Endometrial microvascular endothelial cells (primary cell): ENCODE measurements around the gene TMEM163. TPM values are rescaled to one million over a fixed set of nuclear protein-coding genes. Genes with fewer than 3 reads are reported as not detected.
"Not testable (repeated sequence)": the region's sequence is repeated elsewhere in the genome, so short reads cannot be mapped to it uniquely, and the experiment has no call there.

ENCODE experiments used
- in situ Hi-C: cut with HindIII; loops from 2 replicates; pipeline ENCODE4 v1.10.0; 2017; ENCODE audit warnings: low sequenced_read_pairs, low pct_unique_long_range_greater_than_20kb; ENCODE audit errors: inconsistent ontology term
- total RNA-seq: library from RNA; depleted of rRNA; stranded (reverse); fragments of >200 nt; gene quantifications from one replicate; pipeline ENCODE4 v1.2.3, GENCODE V29; 2015; ENCODE audit errors: inconsistent ontology term

TMEM163 gene
- total RNA-seq, 1 donor from 2014 or later: 6.5 TPM

- in situ Hi-C loops: no loop called here
Measured at GRCh38 chr2:134513465-134513804, 205.4 kb downstream of the TMEM163 start.

DNA sequence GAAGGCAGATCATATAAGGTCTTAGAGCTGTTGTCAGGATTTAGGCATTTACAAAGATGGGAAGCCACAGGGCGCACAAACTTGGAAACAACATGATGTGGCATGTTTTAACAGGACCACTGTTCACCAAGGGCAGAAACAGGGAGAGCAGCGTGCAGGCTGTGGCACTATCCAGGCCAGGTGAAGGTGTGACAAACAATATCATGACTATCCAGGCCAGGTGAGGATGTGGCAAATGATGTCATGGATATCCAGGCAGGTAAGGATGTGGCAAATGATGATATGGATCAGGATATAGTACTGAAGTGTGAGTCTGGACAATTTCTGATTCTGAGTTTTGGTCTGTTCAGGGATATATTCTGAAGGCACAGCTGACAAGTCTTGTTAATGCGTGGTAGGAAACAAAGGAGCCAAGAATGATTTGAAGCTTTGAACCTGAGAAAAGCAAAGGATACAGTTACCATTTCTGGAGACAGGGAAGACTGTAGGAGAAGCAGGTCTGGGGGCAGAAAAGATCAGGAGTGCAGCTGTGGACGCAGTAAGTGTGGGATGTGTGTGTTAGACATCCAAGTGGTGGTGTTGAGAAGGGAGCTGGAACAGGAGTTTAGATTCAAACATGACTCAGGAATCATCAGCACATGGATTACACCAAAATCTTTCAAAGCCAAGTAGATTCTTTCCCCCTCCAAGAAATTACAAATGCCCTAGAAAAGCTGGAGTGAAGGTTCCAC lies 205.9 kb downstream of the TMEM163 start:
- in situ Hi-C loops: no loop called here

GRCh38 chr2:134508391-134508790 lies 210.4 kb downstream of the TMEM163 start:
- in situ Hi-C loops: no loop called here

DNA sequence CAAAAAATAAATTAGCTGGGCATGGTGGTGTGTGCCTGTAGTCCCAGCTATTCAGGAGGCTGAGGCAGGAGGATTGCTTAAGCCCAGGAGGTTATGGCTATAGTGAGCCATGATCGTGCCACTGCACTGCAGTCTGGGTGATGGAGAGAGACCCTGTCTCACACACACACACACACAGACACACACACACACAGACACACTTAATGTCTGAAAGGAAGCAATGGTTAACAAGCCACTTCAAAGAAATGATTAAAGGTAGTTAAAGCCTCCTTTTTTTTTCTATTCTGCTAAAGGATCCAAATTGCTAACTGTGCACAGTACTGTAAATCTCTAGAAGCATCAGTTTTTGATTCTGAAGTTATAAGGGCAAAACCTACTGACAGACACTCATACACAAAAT lies 211.1 kb downstream of the TMEM163 start:
- in situ Hi-C loops: no loop called here

GRCh38 chr2:134507159-134507558 lies 211.6 kb downstream of the TMEM163 start:
- in situ Hi-C loops: not testable (repeated sequence)

DNA sequence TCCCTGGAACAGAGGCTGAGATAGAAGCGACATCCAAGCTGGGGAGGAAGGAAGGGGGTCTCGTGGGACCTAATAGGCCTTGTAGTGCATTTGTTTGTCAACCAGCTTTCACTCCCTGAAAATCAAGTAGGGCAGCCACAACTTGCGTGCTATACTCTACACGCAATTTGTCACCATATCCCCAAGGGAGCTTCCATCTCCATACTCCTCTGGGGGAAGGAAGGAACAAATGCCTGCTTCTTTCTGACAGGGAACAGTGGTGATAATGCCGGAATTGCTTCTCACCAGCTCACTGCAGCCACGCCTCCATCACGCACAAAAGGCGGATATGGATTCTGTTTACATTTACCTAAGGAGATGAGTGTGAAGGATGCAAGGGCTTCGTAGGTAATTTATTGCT lies 213.4 kb downstream of the TMEM163 start:
- in situ Hi-C loops: no loop called here

- in situ Hi-C loops: no loop called here
Measured at GRCh38 chr2:134504586-134505336, 214.0 kb downstream of the TMEM163 start.

DNA sequence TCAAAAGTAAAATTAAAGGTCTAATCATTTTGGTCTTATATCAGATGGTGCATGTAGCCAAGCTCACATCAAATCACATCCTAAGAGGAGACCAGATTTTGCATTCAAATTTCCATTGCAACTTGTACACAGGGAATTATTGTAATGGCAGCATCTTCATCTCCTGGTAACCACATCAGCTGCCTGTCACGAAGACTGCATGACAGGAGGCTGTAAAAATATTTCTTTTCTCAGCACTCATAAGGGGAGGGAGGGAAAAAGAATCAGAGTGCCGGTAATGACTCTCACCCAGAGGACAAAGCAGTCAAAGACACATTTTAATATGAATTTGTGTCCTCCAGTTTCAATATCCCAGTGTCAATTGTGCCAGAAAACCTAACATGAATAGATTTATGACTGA lies 216.7 kb downstream of the TMEM163 start:
- in situ Hi-C loops: no loop called here

DNA sequence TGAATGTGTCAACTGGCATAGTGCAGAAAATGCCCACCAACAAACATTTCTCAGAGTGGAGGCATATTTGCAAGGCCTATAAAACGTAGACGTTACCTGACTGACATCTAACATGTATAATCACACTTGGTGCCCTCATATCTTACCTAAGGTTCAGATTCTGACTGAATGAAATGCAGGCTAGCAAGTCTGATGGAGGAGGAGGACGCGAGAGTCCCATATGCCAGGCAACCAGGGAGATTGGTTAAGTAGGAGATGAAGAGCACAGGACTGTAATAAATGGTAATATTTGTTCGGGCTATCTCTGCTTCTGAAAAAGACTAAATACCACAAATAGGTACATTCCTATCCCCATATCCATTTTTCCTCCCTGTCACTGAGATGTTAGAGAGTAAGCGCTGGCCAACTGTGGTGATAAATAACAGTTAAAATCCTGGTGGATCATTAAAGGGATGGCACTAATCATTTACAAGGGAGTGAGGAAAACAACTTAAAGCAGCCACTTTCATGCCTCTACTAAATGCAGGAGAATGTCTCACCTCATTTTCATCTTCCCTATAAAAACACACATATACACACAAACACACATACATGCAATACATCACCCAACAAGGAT lies 217.2 kb downstream of the TMEM163 start:
- in situ Hi-C loops: no loop called here

DNA sequence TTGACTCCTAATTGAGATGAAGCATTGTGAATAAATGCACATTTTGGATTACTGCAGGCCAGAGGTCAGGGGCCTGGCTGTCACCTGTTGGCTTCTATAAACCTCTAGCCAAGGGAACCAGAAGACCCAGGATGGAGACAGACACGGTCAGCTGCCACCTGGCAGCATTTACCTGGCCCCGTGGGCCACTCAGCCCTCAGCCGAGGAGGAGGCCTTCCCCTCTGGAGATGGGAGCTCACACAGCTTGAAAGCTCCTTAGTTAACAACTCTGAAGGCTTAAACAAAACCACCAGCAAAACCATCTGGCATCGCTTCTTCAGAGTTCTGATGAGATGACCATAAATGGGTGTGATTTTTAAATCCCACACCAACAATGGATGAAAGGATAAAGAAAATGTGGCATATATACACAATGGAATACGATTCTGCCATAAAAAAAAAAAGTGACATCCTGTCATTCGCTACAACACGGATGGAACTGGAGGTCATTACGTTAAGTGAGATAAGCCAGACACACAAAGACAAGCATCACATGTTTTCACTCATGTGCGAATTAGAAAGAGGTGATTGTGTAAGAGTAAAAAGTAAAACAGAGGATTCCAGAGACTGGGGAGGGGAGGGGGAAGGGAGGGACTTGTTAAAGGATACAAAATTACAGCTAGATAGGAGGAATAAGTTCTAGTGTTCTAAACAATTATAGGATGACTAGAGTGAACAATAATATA lies 218.4 kb downstream of the TMEM163 start:
- in situ Hi-C loops: no loop called here

DNA sequence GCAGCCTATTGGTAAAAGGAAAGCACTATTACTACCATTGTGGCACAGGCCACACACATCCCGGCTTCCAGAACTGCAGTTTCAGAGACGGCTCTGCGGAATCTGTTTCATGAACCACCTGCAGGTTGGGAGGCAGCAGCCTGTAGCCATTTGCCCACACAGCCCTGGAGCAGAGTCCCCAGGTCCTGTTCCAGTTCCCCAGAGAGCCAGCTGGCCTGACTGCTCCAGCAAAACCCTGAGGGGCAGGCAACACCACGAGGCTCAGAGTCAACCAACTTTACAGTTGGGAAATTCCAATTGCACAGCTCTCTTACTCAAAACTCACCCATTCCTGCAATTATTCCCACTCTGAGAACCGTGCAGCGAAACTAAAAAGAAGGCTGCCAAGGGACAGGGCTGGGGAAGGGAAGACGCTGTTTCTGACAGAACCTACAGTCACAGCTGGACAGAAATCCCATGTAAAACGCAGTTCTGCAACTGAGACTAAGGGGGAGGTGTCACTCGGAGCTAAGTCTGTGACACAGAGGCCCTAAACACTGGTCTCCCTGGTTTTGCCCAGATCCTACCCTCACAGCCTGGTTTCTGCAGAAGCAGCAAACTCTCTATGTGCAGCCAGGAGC lies 219.4 kb downstream of the TMEM163 start:
- in situ Hi-C loops: no loop called here

DNA sequence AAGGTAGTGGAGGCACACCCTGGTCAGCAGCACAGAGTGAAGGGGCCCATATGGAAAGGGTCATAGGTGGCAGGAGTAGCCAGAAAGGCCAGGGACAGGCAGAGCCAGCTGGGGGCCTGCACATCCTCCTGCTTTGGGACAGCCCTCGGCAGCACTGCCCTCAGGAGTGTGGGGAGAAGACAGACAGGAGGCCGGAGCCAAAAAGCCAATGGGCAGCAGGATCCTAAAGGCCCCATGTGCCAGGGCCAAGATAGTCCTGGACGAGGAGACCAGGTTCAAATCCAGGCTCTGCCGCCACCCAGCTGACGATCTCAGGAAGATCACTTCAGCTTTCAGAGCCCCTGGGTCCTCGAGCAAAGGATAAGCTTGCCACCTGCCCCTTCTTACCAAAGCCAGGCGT lies 220.1 kb downstream of the TMEM163 start:
- in situ Hi-C loops: no loop called here

- in situ Hi-C loops: no loop called here
Measured at GRCh38 chr2:134493797-134494196, 225.0 kb downstream of the TMEM163 start.

- in situ Hi-C loops: no loop called here
Measured at GRCh38 chr2:134491771-134492441, 226.9 kb downstream of the TMEM163 start.

- in situ Hi-C loops: no loop called here
Measured at GRCh38 chr2:134491022-134491421, 227.8 kb downstream of the TMEM163 start.

GRCh38 chr2:134490559-134490958 lies 228.2 kb downstream of the TMEM163 start:
- in situ Hi-C loops: no loop called here

DNA sequence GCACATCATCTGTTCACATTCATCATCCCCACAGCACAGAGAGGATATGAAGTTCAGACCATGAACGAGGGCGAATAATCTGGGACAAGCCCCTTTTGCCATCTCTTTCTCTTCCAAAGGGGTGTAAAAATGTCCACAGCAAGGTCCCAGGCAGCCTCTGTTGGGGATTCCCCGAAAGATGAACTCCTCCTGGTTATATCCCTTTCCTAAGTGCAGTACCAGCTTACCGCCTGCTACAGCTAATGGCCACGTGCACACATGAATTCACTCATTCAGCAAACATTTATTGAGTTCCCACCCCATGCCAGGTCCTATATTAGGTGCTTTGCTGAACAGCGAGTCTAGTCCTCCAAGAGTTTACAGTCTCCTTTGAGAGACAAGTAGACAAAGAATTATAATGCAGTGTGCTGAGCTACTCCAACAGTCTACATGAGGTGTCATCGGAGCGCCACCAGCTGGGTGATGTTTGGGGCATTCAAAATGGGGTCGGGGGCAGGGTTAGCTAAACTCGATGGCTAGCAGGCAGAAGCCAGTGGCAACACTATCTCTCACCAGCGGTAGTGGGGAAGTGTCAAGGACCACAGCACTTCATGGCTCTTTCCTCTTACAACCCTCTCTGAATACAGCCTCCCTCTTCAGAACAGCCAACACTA lies 228.9 kb downstream of the TMEM163 start:
- in situ Hi-C loops: no loop called here

GRCh38 chr2:134482766-134483340 lies 235.9 kb downstream of the TMEM163 start:
- in situ Hi-C loops: no loop called here
